Progenitor cell of endocrine pancreas (in vitro differentiated cells): ENCODE measurements around the gene NADSYN1. TPM values are rescaled to one million over a fixed set of nuclear protein-coding genes. Genes with fewer than 3 reads are reported as not detected.

Experiments used
- DNase-seq: peaks from one replicate; pipeline ENCODE4 v3.0.0; 2021; ENCODE audit warnings: low spot score; ENCODE audit not compliant: unreplicated experiment
- H3K27ac Mint-ChIP-seq: 2 replicates; pipeline ENCODE4 v1.8.0; 2021; ENCODE audit warnings: mild to moderate bottlenecking, moderate library complexity, mixed read lengths
- H3K27me3 Mint-ChIP-seq: 2 replicates; pipeline ENCODE4 v1.8.0; 2021; ENCODE audit warnings: mixed read lengths
- H3K36me3 Mint-ChIP-seq: 2 replicates; pipeline ENCODE4 v1.8.0; 2022; ENCODE audit warnings: mixed read lengths; ENCODE audit not compliant: insufficient read depth
- H3K4me1 Mint-ChIP-seq: 2 replicates; pipeline ENCODE4 v1.8.0; 2021; ENCODE audit warnings: low read depth, mixed read lengths
- H3K4me3 Mint-ChIP-seq: 2 replicates; pipeline ENCODE4 v1.8.0; 2021; ENCODE audit warnings: low read depth, mild to moderate bottlenecking, moderate library complexity, mixed read lengths
- H3K9me3 Mint-ChIP-seq: 2 replicates; pipeline ENCODE4 v1.8.0; 2021; ENCODE audit warnings: low read depth, mixed read lengths
- long read RNA-seq: library from polyadenylated mRNA; unstranded; transcript quantifications from one replicate; pipeline ENCODE4 v2.0.0, GENCODE V29; 2020
- total RNA-seq: library from RNA; stranded (reverse); gene quantifications from 2 replicates; pipeline ENCODE4 v1.2.1, GENCODE V29; 2021
- TF ChIP-seq, protein P1 (sequence below): fragments of 200-600 bp; sonication (generic); IDR thresholded peaks from one replicate; pipeline ENCODE4 v1.5.0; 2021; ENCODE audit warnings: antibody characterized with exemption, mild to moderate bottlenecking; ENCODE audit not compliant: unreplicated experiment

NADSYN1 gene
- 72.0 and 79.2 TPM in 2 replicates for total RNA-seq
- long read RNA-seq, transcript NADSYN1-222 (3 exons, 963 nt): minor isoform, 7 of 202 reads
- long read RNA-seq, transcript NADSYN1-201 (21 exons, 2,773 nt): major isoform, 133 of 202 reads
- long read RNA-seq, partial matches to known transcripts: 21 of 202 reads
- long read RNA-seq, other reads (novel, unspliced or antisense): 38 of 202 reads

- Mint-ChIP-seq H3K4me3 (peak within 1 kb of the TSS; percentile 81), H3K27me3 (no peaks in the 10 kb centered on the region), H3K4me1 (peaks cover 37% of the 10 kb centered on the region), H3K27ac (peak within 1 kb of the TSS; percentile 95), H3K9me3 (no peaks in the 10 kb centered on the region), H3K36me3 (peaks cover 5% of the 10 kb centered on the region)
- TF ChIP-seq, protein P1, sequence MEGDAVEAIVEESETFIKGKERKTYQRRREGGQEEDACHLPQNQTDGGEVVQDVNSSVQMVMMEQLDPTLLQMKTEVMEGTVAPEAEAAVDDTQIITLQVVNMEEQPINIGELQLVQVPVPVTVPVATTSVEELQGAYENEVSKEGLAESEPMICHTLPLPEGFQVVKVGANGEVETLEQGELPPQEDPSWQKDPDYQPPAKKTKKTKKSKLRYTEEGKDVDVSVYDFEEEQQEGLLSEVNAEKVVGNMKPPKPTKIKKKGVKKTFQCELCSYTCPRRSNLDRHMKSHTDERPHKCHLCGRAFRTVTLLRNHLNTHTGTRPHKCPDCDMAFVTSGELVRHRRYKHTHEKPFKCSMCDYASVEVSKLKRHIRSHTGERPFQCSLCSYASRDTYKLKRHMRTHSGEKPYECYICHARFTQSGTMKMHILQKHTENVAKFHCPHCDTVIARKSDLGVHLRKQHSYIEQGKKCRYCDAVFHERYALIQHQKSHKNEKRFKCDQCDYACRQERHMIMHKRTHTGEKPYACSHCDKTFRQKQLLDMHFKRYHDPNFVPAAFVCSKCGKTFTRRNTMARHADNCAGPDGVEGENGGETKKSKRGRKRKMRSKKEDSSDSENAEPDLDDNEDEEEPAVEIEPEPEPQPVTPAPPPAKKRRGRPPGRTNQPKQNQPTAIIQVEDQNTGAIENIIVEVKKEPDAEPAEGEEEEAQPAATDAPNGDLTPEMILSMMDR: no peak
- DNase-seq: peak; percentile 96
Observed at GRCh38 chr11:71453037-71453917, at the start of gene NADSYN1. NADSYN1 (plus strand) TSS chr11:71453203; CDS start chr11:71453297, 94 bp downstream.

DNA sequence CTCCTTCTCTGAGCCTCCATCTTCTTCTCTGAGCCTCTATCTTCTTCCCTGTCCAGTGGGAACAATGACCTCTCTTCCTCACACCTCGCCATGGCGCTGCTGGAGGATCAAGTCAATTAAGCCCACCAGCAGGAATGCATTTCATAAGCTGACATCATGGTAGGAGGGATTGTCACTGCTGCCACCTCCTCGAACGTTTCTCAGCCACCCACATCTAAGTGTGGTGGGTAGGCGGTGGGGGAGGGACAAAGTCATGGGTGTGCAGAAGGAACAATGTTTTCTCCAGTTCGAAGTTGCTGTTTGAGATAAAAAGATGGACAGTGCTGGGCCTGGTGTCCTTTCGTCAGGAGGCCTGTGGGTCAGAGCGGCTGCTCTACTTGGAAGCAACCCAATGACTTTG, 48.8 kb upstream of the NADSYN1 start:
- peaks cover 29% of the 10 kb centered on the region for H3K27me3 Mint-ChIP-seq
- TF ChIP-seq, protein P1: no peak
- H3K4me3 Mint-ChIP-seq: no peak overlapping the region
- DNase-seq: no peak
- H3K27ac Mint-ChIP-seq: no peak overlapping the region
- no peaks in the 10 kb centered on the region for H3K36me3 Mint-ChIP-seq
- H3K4me1 Mint-ChIP-seq: no peaks in the 10 kb centered on the region
- H3K9me3 Mint-ChIP-seq: peaks cover 3% of the 10 kb centered on the region

DNA sequence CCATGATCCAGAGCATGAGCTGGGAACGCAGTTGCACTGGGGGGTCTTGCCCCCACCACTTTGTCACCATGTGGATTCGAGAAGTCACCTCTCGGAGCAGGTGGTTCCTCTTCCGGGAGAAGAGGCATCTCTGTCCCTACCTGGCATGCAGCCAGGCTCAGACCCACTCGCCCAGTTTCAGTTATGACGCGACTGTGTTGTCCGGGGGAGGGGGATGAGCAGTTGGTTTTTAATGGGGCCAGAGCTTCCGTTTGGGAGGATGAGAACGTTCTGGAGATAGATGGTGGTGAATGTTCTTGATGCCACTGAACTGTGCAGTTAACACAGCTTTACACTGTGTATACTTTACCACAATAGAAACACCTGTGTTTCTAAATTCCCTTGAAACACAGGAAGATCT, 46.3 kb upstream of the NADSYN1 start:
- Mint-ChIP-seq H3K4me1 (no peaks in the 10 kb centered on the region), H3K27ac (no peak overlapping the region), H3K9me3 (peaks cover 8% of the 10 kb centered on the region), H3K27me3 (peaks cover 28% of the 10 kb centered on the region), H3K4me3 (no peak overlapping the region), H3K36me3 (no peaks in the 10 kb centered on the region)
- DNase-seq: no peak
- TF ChIP-seq, protein P1: no peak

DNA sequence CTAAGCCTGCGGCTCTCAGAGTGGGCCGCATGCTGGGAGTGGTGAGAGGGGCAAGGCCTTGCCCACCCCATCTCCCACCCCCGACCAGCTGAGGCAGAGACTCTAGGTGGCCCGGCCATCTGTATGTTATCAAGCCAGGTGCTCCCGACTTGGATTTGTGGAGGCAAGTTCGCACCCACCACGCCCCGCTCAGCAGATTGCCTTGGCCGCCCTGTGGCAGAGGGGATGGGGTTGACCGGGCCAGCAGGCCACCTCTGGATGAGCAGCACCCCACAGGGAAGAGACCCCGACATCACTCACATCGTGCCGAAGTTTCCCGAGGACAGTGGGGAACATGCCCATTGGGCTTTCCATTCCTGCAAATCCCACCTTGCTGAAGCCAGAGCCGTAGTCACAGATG, 45.6 kb upstream of the NADSYN1 start:
- no peaks in the 10 kb centered on the region for H3K4me1 Mint-ChIP-seq
- H3K27me3 Mint-ChIP-seq: peaks cover 29% of the 10 kb centered on the region
- peaks cover 10% of the 10 kb centered on the region for H3K9me3 Mint-ChIP-seq
- H3K36me3 Mint-ChIP-seq: no peaks in the 10 kb centered on the region
- H3K4me3 Mint-ChIP-seq: no peak overlapping the region
- TF ChIP-seq, protein P1: no peak
- H3K27ac Mint-ChIP-seq: no peak overlapping the region
- no peak for DNase-seq

DNA sequence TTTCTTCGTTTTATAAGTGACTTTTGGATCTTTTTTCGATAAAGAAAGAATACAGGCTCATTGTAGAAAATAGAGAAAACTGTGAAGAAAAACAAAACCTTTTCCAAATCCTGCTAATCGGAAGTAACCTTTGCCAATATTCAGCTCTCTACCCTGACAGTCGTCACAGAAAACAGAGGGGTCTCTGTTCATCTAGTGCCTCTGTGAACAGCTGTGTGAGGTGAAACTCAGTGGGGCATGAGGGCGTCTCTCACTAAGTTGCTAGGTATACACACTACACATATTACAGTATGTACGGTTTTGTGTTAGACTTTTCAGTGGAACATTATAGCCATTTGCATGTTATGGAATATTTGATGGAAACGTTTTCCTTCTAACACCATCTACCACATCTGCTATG, 44.2 kb upstream of the NADSYN1 start:
- no peaks in the 10 kb centered on the region for H3K4me1 Mint-ChIP-seq
- H3K36me3 Mint-ChIP-seq: no peaks in the 10 kb centered on the region
- H3K27ac Mint-ChIP-seq: no peak overlapping the region
- peaks cover 10% of the 10 kb centered on the region for H3K9me3 Mint-ChIP-seq
- no peak overlapping the region for H3K4me3 Mint-ChIP-seq
- no peak for DNase-seq
- TF ChIP-seq, protein P1: no peak
- peaks cover 28% of the 10 kb centered on the region for H3K27me3 Mint-ChIP-seq
